ENCODE measurements around the gene CNDP1. TPM values are rescaled to one million over a fixed set of nuclear protein-coding genes. Genes with fewer than 3 reads are reported as not detected.
A peak's percentile ranks its signal among the peaks of the same experiment; 100 is the strongest.
"Not testable (repeated sequence)": the region's sequence is repeated elsewhere in the genome, so short reads cannot be mapped to it uniquely, and the experiment has no call there.

The CNDP1 gene
- total RNA-seq, 1 donor: not detected

- peak; percentile 91 for DNase-seq (ENCODE audit: low read depth)
- TF ChIP-seq, protein P1, sequence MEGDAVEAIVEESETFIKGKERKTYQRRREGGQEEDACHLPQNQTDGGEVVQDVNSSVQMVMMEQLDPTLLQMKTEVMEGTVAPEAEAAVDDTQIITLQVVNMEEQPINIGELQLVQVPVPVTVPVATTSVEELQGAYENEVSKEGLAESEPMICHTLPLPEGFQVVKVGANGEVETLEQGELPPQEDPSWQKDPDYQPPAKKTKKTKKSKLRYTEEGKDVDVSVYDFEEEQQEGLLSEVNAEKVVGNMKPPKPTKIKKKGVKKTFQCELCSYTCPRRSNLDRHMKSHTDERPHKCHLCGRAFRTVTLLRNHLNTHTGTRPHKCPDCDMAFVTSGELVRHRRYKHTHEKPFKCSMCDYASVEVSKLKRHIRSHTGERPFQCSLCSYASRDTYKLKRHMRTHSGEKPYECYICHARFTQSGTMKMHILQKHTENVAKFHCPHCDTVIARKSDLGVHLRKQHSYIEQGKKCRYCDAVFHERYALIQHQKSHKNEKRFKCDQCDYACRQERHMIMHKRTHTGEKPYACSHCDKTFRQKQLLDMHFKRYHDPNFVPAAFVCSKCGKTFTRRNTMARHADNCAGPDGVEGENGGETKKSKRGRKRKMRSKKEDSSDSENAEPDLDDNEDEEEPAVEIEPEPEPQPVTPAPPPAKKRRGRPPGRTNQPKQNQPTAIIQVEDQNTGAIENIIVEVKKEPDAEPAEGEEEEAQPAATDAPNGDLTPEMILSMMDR (IDR thresholded peaks at IDR 0.05; ENCODE audit: insufficient read depth, low read length): peak; percentile 84
- no peak overlapping the region for H3K4me3 ChIP-seq (ENCODE audit: low read depth, low read length)
Observed at GRCh38 chr18:74551936-74552555, 17.7 kb downstream of the CNDP1 start.

- TF ChIP-seq, protein P1 (IDR thresholded peaks at IDR 0.05; ENCODE audit: insufficient read depth, low read length): no peak
- H3K4me3 ChIP-seq (ENCODE audit: low read depth, low read length): no peak overlapping the region
- no peak for DNase-seq (ENCODE audit: low read depth)
Observed at GRCh38 chr18:74556126-74556525, 21.8 kb downstream of the CNDP1 start.

DNA sequence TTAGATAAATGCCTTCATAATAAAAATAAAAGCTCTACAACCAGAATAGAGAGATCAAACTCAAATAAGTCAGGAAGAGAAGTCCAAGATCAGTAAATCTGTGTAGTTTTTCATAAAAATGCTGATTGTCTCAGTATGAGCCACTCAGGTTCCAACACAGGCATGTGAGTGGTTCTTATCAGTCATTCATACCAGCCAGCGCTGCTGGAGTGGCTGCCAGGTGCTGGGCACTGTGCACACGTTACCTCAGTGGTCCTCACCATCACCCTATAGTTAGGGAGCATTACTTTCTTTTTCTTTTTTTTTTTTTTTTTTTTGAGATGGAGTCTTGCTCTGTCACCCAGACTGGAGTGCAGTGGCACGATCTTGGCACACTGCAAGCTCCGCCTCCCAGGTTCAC lies 23.8 kb downstream of the CNDP1 start:
- TF ChIP-seq, protein P1 (IDR thresholded peaks at IDR 0.05; ENCODE audit: insufficient read depth, low read length): no peak
- no peak for DNase-seq (ENCODE audit: low read depth)
- no peak overlapping the region for H3K4me3 ChIP-seq (ENCODE audit: low read depth, low read length)

DNA sequence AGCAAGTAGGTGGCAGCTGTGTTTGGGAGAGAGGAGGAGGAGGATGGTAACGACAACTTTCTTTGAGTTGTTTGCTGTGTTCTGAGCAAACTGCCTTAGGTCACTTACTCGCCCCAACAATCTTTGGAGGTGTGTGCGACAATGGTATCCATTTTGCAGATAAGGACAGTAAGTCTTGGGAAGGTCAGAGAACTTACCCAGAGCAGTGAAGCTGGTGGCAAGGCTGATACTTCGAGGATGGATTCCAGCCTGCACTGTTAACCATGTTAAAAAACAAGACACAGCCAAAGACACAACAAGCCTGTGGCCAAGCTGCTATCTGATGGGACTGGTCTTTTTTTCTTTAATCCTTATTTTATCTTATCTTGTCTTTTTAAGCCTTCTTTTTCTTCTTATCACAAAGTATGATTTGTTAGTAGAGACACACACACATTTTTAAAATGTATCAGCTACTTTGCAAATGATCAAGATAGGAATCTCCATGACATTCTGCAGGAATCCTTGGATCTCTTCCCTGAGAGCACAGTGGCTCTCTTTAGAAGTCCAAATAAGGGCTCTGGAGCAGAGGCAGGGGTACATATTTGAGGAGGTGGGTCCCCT lies 27.9 kb downstream of the CNDP1 start:
- TF ChIP-seq, protein P1 (IDR thresholded peaks at IDR 0.05; ENCODE audit: insufficient read depth, low read length): no peak
- no peak for DNase-seq (ENCODE audit: low read depth)
- no peak overlapping the region for H3K4me3 ChIP-seq (ENCODE audit: low read depth, low read length)

- TF ChIP-seq, protein P1 (IDR thresholded peaks at IDR 0.05; ENCODE audit: insufficient read depth, low read length): no peak
- H3K4me3 ChIP-seq (ENCODE audit: low read depth, low read length): no peak overlapping the region
- no peak for DNase-seq (ENCODE audit: low read depth)
Observed at GRCh38 chr18:74562775-74563174, 28.5 kb downstream of the CNDP1 start.

GRCh38 chr18:74563999-74564398 lies 29.7 kb downstream of the CNDP1 start:
- H3K4me3 ChIP-seq (ENCODE audit: low read depth, low read length): no peak overlapping the region
- no peak for DNase-seq (ENCODE audit: low read depth)
- TF ChIP-seq, protein P1 (IDR thresholded peaks at IDR 0.05; ENCODE audit: insufficient read depth, low read length): no peak

GRCh38 chr18:74565164-74565563 lies 30.9 kb downstream of the CNDP1 start:
- not testable (repeated sequence) for DNase-seq (ENCODE audit: low read depth); H3K4me3 ChIP-seq (ENCODE audit: low read depth, low read length)

DNA sequence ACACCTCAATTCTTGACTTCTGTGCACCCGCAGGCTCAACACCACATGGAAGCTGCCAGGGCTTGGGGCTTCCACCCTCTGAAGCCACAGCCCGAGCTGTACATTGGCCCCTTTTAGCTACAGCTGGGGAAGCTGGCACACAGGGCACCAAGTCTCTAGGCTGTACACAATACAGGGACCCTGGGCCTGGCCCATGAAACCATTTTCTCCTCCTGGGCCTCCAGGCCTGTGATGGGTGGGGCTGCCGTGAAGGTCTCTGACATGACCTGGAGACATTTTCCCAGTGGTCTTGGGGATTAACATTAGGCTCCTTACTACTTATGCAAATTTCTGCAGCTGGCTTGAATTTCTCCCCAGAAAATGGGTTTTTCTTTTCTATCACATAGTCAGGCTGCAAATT lies 31.7 kb downstream of the CNDP1 start:
- DNase-seq (ENCODE audit: low read depth): not testable (repeated sequence)

More for the DNA sequence above, 31.7 kb downstream of the CNDP1 start:
- not testable (repeated sequence) for H3K4me3 ChIP-seq (ENCODE audit: low read depth, low read length)

All from fibroblast of the aortic adventitia (primary cell).